Measurements from ENCODE around the gene DOK1.

GRCh38 chr2:74560591-74560990, 6.1 kb downstream of the DOK1 start:
- no peak for TF ChIP-seq EZH2 (IDR thresholded peaks at IDR 0.05; ENCODE audit: low read depth)
- no peak for TF ChIP-seq CTCF (conservative IDR thresholded peaks at IDR 0.05)

Data from PC-9 (cell line).